PC-3 (cell line): ENCODE data around the gene FCHO1. TPM values are rescaled to one million over a fixed set of nuclear protein-coding genes. Genes with fewer than 3 reads are reported as not detected.

ENCODE experiments used
- ATAC-seq: fragments of 200-7000 bp; cut with Tn5 transposase; 2 replicates; pipeline ENCODE4 v1.9.1; 2020; ENCODE audit warnings: mild to moderate bottlenecking, moderate library complexity
- BruUV-seq: library from RNA; stranded (reverse); fragments of 400-500 nt; replicated peaks from 2 replicates; lab custom pipeline; 2021; lab: Mats Ljungman, UMichigan
- CTCF ChIA-PET: fragments of 300-600 bp; sonication (Branson Sonifier 250); formaldehyde crosslinking; loops from one replicate; lab custom pipeline; 2022; ENCODE audit warnings: antibody characterized with exemption; lab: Charles Lee
- POLR2A ChIA-PET: fragments of 300-600 bp; sonication (Branson Sonifier 250); formaldehyde crosslinking; loops from one replicate; lab custom pipeline; 2022; ENCODE audit warnings: antibody characterized with exemption; ENCODE audit not compliant: unreplicated experiment; lab: Charles Lee
- DNase-seq: peaks from one replicate; pipeline ENCODE4 v3.0.0-alpha.2; 2015
- H2AFZ ChIP-seq: fragments of 300-600 bp; sonication (generic); 2 replicates; pipeline ENCODE4 v1.6.0; 2016; ENCODE audit warnings: antibody characterized with exemption, low read length
- H3F3A ChIP-seq: fragments of 300-600 bp; sonication (generic); one replicate; pipeline ENCODE4 v1.6.0; 2017; ENCODE audit warnings: antibody characterized with exemption, low read length, control low read depth, mild to moderate bottlenecking; ENCODE audit not compliant: unreplicated experiment
- H3K27ac ChIP-seq: fragments of 300-600 bp; sonication (generic); 2 replicates; pipeline ENCODE4 v1.5.1; 2016; ENCODE audit warnings: mild to moderate bottlenecking, low read length
- H3K27me3 ChIP-seq: fragments of 300-600 bp; sonication (generic); 2 replicates; pipeline ENCODE4 v1.6.1; 2016; ENCODE audit warnings: low read length, mixed read lengths
- H3K36me3 ChIP-seq: fragments of 300-600 bp; sonication (generic); 2 replicates; pipeline ENCODE4 v1.6.1; 2016; ENCODE audit warnings: low read depth, mixed run types, low read length, mixed read lengths
- H3K4me1 ChIP-seq: fragments of 300-600 bp; sonication (generic); 2 replicates; pipeline ENCODE4 v1.5.1; 2016; ENCODE audit warnings: low read length; ENCODE audit not compliant: insufficient read depth
- H3K4me2 ChIP-seq: fragments of 300-600 bp; sonication (generic); 2 replicates; pipeline ENCODE4 v1.6.0; 2016; ENCODE audit warnings: low read length
- H3K4me3 ChIP-seq: fragments of 300-600 bp; sonication (generic); 2 replicates; pipeline ENCODE4 v1.5.1; 2016; ENCODE audit warnings: mild to moderate bottlenecking, low read length, mixed read lengths
- H3K79me2 ChIP-seq: fragments of 300-600 bp; sonication (generic); 2 replicates; pipeline ENCODE4 v1.6.1; 2017; ENCODE audit warnings: low read length, mixed read lengths
- H3K9ac ChIP-seq: fragments of 300-600 bp; sonication (generic); 2 replicates; pipeline ENCODE4 v1.6.0; 2016; ENCODE audit warnings: mild to moderate bottlenecking, low read length
- H3K9me2 ChIP-seq: fragments of 300-600 bp; sonication (generic); replicated peaks from 2 replicates; pipeline ENCODE4 v1.6.1; 2016; ENCODE audit warnings: mixed run types, low read length, mixed read lengths
- H3K9me3 ChIP-seq: fragments of 300-600 bp; sonication (generic); 2 replicates; pipeline ENCODE4 v1.6.1; 2016; ENCODE audit warnings: low read length, mixed read lengths
- H4K20me1 ChIP-seq: fragments of 300-600 bp; sonication (generic); 2 replicates; pipeline ENCODE4 v1.6.1; 2016; ENCODE audit warnings: low read length, mixed read lengths
- EZH2 ChIP-seq: fragments of 300-600 bp; sonication (generic); IDR thresholded peaks from one replicate; pipeline ENCODE4 v1.6.1; 2017; ENCODE audit warnings: antibody characterized with exemption, mild to moderate bottlenecking, low read length; ENCODE audit not compliant: unreplicated experiment
- EZH2phosphoT487 ChIP-seq: fragments of 300-600 bp; sonication (generic); IDR thresholded peaks from 2 replicates; pipeline ENCODE4 v1.6.1; 2018; ENCODE audit warnings: mild to moderate bottlenecking, antibody characterized with exemption, low read length, borderline replicate concordance
- intact Hi-C: fragments of 100-400 bp; cut with micrococcal nuclease; formaldehyde crosslinking; loops from 2 replicates; pipeline ENCODE4 v1.9.0; 2023
- total RNA-seq: library from RNA; depleted of rRNA; stranded (reverse); fragments of >200 nt; gene quantifications from 2 replicates; pipeline ENCODE4 v1.2.3, GENCODE V29; 2014
- TF ChIP-seq, protein P1 (sequence below): fragments of 300-600 bp; sonication (generic); conservative IDR thresholded peaks from 2 replicates; pipeline ENCODE4 v1.5.1; 2017; ENCODE audit warnings: antibody characterized with exemption, low read depth, mild to moderate bottlenecking, low read length

Gene FCHO1
- total RNA-seq, 1 experiment from 2014 or later, result 21.0 TPM

DNA sequence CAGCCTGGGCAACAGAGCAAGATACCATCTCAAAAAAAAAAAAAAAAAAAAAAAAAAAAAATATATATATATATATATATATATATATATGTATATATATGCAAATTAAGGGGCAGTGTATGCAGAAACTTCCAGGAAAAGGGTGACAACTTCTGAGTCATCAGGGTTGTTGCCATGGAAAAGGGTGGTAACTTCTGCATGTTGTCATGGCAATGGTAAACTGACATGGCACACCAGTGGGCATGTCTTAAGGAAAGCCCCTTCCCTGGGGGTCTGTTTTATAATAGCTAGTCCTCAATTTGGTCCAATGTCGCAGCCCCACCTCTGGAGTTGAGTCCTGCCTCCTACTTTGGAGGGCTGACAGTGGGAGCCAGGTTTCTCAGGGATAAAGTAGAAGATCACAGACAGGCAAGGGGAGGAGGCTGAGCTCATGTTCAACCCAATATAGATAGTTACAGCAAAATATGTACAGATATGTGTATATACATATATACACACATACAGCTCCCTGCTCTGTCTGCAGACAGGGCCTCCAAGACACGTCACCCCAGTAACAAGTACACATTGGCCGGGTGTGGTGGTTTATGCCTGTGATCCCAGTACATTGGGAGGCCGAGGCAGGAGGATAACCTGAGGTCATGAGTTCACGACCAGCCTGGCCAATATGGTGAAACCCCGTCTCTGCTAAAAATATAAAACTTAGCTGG is 7.2 kb upstream of the FCHO1 start:
- DNase-seq, result peak; percentile 36
- TF ChIP-seq, protein P1, sequence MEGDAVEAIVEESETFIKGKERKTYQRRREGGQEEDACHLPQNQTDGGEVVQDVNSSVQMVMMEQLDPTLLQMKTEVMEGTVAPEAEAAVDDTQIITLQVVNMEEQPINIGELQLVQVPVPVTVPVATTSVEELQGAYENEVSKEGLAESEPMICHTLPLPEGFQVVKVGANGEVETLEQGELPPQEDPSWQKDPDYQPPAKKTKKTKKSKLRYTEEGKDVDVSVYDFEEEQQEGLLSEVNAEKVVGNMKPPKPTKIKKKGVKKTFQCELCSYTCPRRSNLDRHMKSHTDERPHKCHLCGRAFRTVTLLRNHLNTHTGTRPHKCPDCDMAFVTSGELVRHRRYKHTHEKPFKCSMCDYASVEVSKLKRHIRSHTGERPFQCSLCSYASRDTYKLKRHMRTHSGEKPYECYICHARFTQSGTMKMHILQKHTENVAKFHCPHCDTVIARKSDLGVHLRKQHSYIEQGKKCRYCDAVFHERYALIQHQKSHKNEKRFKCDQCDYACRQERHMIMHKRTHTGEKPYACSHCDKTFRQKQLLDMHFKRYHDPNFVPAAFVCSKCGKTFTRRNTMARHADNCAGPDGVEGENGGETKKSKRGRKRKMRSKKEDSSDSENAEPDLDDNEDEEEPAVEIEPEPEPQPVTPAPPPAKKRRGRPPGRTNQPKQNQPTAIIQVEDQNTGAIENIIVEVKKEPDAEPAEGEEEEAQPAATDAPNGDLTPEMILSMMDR, result no peak
- TF ChIP-seq EZH2 (no peak), EZH2phosphoT487 (no peak)
- no peaks in the 10 kb centered on the region for H3K4me1 ChIP-seq
- H3K9ac ChIP-seq, result no peak overlapping the region
- H3K9me2 ChIP-seq, result no peaks in the 10 kb centered on the region
- no peaks in the 10 kb centered on the region for H3K27me3 ChIP-seq
- ChIA-PET CTCF (no interaction called here), POLR2A (no interaction called here)
- no peaks in the 10 kb centered on the region for H3K9me3 ChIP-seq
- no peak overlapping the region for H3K4me2 ChIP-seq
- H3K4me3 ChIP-seq, result no peak overlapping the region
- H3K27ac ChIP-seq, result no peak overlapping the region
- ATAC-seq, result no peak
- BruUV-seq, result no TSS peak
- intact Hi-C loops, result no loop called here
- H4K20me1 ChIP-seq, result no peaks in the 10 kb centered on the region
- no peak overlapping the region for H2AFZ ChIP-seq
- H3K36me3 ChIP-seq, result no peaks in the 10 kb centered on the region
- H3K79me2 ChIP-seq, result no peaks in the 10 kb centered on the region
- no peaks in the 10 kb centered on the region for H3F3A ChIP-seq

GRCh38 chr19:17747205-17748098 is 3.8 kb upstream of the FCHO1 start:
- no peaks in the 10 kb centered on the region for H3K27me3 ChIP-seq
- H3K9me3 ChIP-seq, result no peaks in the 10 kb centered on the region
- no peaks in the 10 kb centered on the region for H3K9me2 ChIP-seq
- no peaks in the 10 kb centered on the region for H4K20me1 ChIP-seq
- no peaks in the 10 kb centered on the region for H3F3A ChIP-seq
- no peaks in the 10 kb centered on the region for H3K4me1 ChIP-seq
- peak overlapping the region; percentile 92 for H3K4me2 ChIP-seq
- BruUV-seq, result no TSS peak
- TF ChIP-seq, protein P1, result no peak
- TF ChIP-seq EZH2phosphoT487, result no peak
- no peak for TF ChIP-seq EZH2
- no peaks in the 10 kb centered on the region for H3K79me2 ChIP-seq
- H3K27ac ChIP-seq, result no peak overlapping the region
- H3K9ac ChIP-seq, result 0 out of 2 replicates have a peak overlapping the region, but pooled peaks have one; percentile 20
- CTCF ChIA-PET, result interaction anchor here (0.6 to 1.0 kb wide), 3 partner anchors 19 to 150 kb away, joined by 3 to 4 read pairs (median 3); no protein-coding TSS in a partner anchor
- DNase-seq (peak; percentile 97), ATAC-seq (peak; percentile 100)
- intact Hi-C loops, result no loop called here
- H3K4me3 ChIP-seq, result peak overlapping the region; percentile 72
- peak overlapping the region; percentile 81 for H2AFZ ChIP-seq
- POLR2A ChIA-PET, result interaction anchor here (0.7 kb wide), 1 partner anchor 83 kb away, joined by 4 read pairs; no protein-coding TSS in a partner anchor
- H3K36me3 ChIP-seq, result no peaks in the 10 kb centered on the region
